SK-N-SH (cell line): ENCODE data around the gene RAB19. TPM values are rescaled to one million over a fixed set of nuclear protein-coding genes. Genes with fewer than 3 reads are reported as not detected.

Source experiments
- CTCF ChIA-PET: fragments of 300-600, 350-600 bp; formaldehyde crosslinking; extraction: SDS; loops from one replicate; lab custom pipeline; 2021; lab: Yijun Ruan, JAX
- POLR2A ChIA-PET: fragments of 350-600 bp; sonication (Branson Sonifier 250); formaldehyde crosslinking; extraction: SDS; loops from one replicate; lab custom pipeline; 2020; ENCODE audit warnings: antibody characterized with exemption, inconsistent platforms; lab: Yijun Ruan, JAX
- DNase-seq: peaks from one replicate; pipeline ENCODE4 v3.0.0; 2012
- H2AFZ ChIP-seq: fragments of 200-600 bp; sonication (generic); 2 replicates; pipeline ENCODE4 v1.8.1; 2016; ENCODE audit warnings: antibody characterized with exemption, mild to moderate bottlenecking, low read depth
- H3F3A ChIP-seq: fragments of 200-600 bp; sonication (generic); replicated peaks from 2 replicates; pipeline ENCODE3; 2016; ENCODE audit warnings: antibody characterized with exemption, mild to moderate bottlenecking; ENCODE audit not compliant: insufficient read depth
- H3K27ac ChIP-seq, 2 experiments: fragments of 200-500 bp in 1 of 2; fragments of 200-600 bp in 1 of 2; sonication (Bioruptor generic) in 1 of 2; sonication (generic), shearing (Covaris generic) in 1 of 2; 2 replicates each; pipeline versions ENCODE4 v1.5.1 to v1.6.1; 2014 to 2016; ENCODE audit warnings: low read depth in 2 of 2, inconsistent platforms in 1 of 2, low read length in 1 of 2, mild to moderate bottlenecking in 1 of 2, mixed read lengths in 1 of 2
- H3K27me3 ChIP-seq: fragments of 200-600 bp; sonication (generic), shearing (Covaris generic); 2 replicates; pipeline ENCODE4 v1.6.1; 2016; ENCODE audit warnings: mixed run types; ENCODE audit not compliant: insufficient read depth
- H3K36me3 ChIP-seq, 2 experiments: fragments of 200-500 bp in 1 of 2; fragments of 200-600 bp in 1 of 2; sonication (Bioruptor generic) in 1 of 2; sonication (generic) in 1 of 2; replicated peaks in 1 of 2; 2 replicates each; pipeline versions ENCODE3 to v1.5.1; 2014 to 2016; ENCODE audit warnings: low read length in 1 of 2, mild to moderate bottlenecking in 1 of 2; ENCODE audit not compliant: insufficient read depth in 2 of 2, control insufficient read depth in 1 of 2
- H3K4me1 ChIP-seq, 2 experiments: fragments of 200-500 bp in 1 of 2; fragments of 200-600 bp in 1 of 2; sonication (Bioruptor generic) in 1 of 2; sonication (generic), shearing (Covaris generic) in 1 of 2; 2 replicates each; pipeline versions ENCODE4 v1.5.1 to v1.6.1; 2014 to 2016; ENCODE audit warnings: low read depth in 1 of 2, low read length in 1 of 2, mixed run types in 1 of 2; ENCODE audit not compliant: insufficient read depth in 2 of 2, control insufficient read depth in 1 of 2
- H3K4me2 ChIP-seq: fragments of 200-600 bp; sonication (generic), shearing (Covaris generic); 2 replicates; pipeline ENCODE4 v1.6.1; 2017; ENCODE audit warnings: mixed run types
- H3K4me3 ChIP-seq, 2 experiments: fragments of 200-500 bp in 1 of 2; fragments of 200-600 bp in 1 of 2; sonication (Bioruptor generic) in 1 of 2; sonication (generic), shearing (Covaris generic) in 1 of 2; 2 replicates each; pipeline versions ENCODE4 v1.5.1 to v1.8.1; 2014 to 2016; ENCODE audit warnings: low read depth in 2 of 2, inconsistent platforms in 1 of 2, low read length in 1 of 2, mild to moderate bottlenecking in 1 of 2, mixed read lengths in 1 of 2, moderate library complexity in 1 of 2
- H3K79me2 ChIP-seq: fragments of 200-600 bp; sonication (generic); 2 replicates; pipeline ENCODE4 v1.8.1; 2017; ENCODE audit warnings: mild to moderate bottlenecking; ENCODE audit not compliant: insufficient read depth
- H3K9ac ChIP-seq: fragments of 200-600 bp; sonication (generic); 2 replicates; pipeline ENCODE4 v1.6.1; 2017; ENCODE audit warnings: mixed run types
- H3K9me2 ChIP-seq: fragments of 200-600 bp; sonication (generic); 2 replicates; pipeline ENCODE4 v1.6.1; 2017; ENCODE audit warnings: mixed run types
- H3K9me3 ChIP-seq: fragments of 200-600 bp; sonication (generic); 2 replicates; pipeline ENCODE4 v1.6.1; 2017; ENCODE audit warnings: mixed run types, mild to moderate bottlenecking, moderate library complexity
- H4K20me1 ChIP-seq: fragments of 200-600 bp; sonication (generic); 2 replicates; pipeline ENCODE4 v1.6.1; 2017; ENCODE audit warnings: mild to moderate bottlenecking, mixed run types; ENCODE audit not compliant: insufficient read depth
- CTCF ChIP-seq: fragments of 200-600 bp; sonication (generic); IDR thresholded peaks from 2 replicates; pipeline ENCODE4 v1.6.1; 2017; ENCODE audit warnings: antibody characterized with exemption, mild to moderate bottlenecking, moderate library complexity
- ELF1 ChIP-seq: IDR thresholded peaks from 2 replicates; pipeline ENCODE4 v1.4.0; 2012
- EP300 ChIP-seq, 2 experiments: IDR thresholded peaks; 2 replicates each; pipeline versions ENCODE4 v1.4.0 to v1.6.1; 2012; ENCODE audit warnings: borderline replicate concordance in 1 of 2, low read depth in 1 of 2, low read length in 1 of 2
- EZH2phosphoT487 ChIP-seq: fragments of 200-600 bp; sonication (generic); IDR thresholded peaks from 2 replicates; pipeline ENCODE4 v1.6.1; 2017; ENCODE audit warnings: low read depth, mixed run types, mild to moderate bottlenecking, antibody characterized with exemption, moderate library complexity, borderline replicate concordance
- FOSL2 ChIP-seq: IDR thresholded peaks from 2 replicates; pipeline ENCODE4 v1.4.0; 2012; ENCODE audit warnings: low read depth, mild to moderate bottlenecking, moderate library complexity, borderline replicate concordance
- IRF3 ChIP-seq: fragments of 150-350 bp; IDR thresholded peaks from 2 replicates; pipeline ENCODE4 v1.6.1; 2016; ENCODE audit warnings: mild to moderate bottlenecking, low read depth, low read length
- JUND ChIP-seq: IDR thresholded peaks from 2 replicates; pipeline ENCODE4 v1.4.0; 2012
- MAX ChIP-seq: IDR thresholded peaks from 2 replicates; pipeline ENCODE4 v1.4.0; 2012; ENCODE audit warnings: low read depth
- MXI1 ChIP-seq: IDR thresholded peaks from 2 replicates; pipeline ENCODE4 v1.6.1; 2012; ENCODE audit warnings: mild to moderate bottlenecking, low read depth, low read length, improper control_type of control experiment
- NFIC ChIP-seq: IDR thresholded peaks from 2 replicates; pipeline ENCODE4 v1.4.0; 2012; ENCODE audit warnings: borderline replicate concordance
- POLR2AphosphoS5 ChIP-seq: IDR thresholded peaks from 2 replicates; pipeline ENCODE4 v1.6.1; 2012; ENCODE audit warnings: low read depth, low read length
- RAD21 ChIP-seq: IDR thresholded peaks from 2 replicates; pipeline ENCODE4 v1.6.1; 2012; ENCODE audit warnings: mild to moderate bottlenecking, low read length
- RCOR1 ChIP-seq: fragments of 150-350 bp; IDR thresholded peaks from 2 replicates; pipeline ENCODE4 v1.6.1; 2017; ENCODE audit warnings: antibody characterized with exemption, low read length
- REST ChIP-seq: IDR thresholded peaks from 2 replicates; pipeline ENCODE4 v1.6.1; 2012; ENCODE audit warnings: mild to moderate bottlenecking, low read depth, low read length, moderate library complexity
- RFX5 ChIP-seq: IDR thresholded peaks from 2 replicates; pipeline ENCODE4 v1.6.1; 2012; ENCODE audit warnings: mild to moderate bottlenecking, improper control_type of control experiment, low read length
- RXRA ChIP-seq: IDR thresholded peaks from 2 replicates; pipeline ENCODE4 v1.4.0; 2012; ENCODE audit warnings: low read depth, mild to moderate bottlenecking, borderline replicate concordance
- SIN3A ChIP-seq: IDR thresholded peaks from 2 replicates; pipeline ENCODE4 v1.6.1; 2012; ENCODE audit warnings: low read depth, mild to moderate bottlenecking, low read length, moderate library complexity, borderline replicate concordance
- TAF1 ChIP-seq: IDR thresholded peaks from 2 replicates; pipeline ENCODE4 v1.6.1; 2012; ENCODE audit warnings: low read depth, mild to moderate bottlenecking, low read length, moderate library complexity, borderline replicate concordance
- USF1 ChIP-seq: IDR thresholded peaks from 2 replicates; pipeline ENCODE4 v1.4.0; 2012; ENCODE audit warnings: low read depth, borderline replicate concordance
- YY1 ChIP-seq: IDR thresholded peaks from 2 replicates; pipeline ENCODE4 v1.4.0; 2012; ENCODE audit warnings: low read depth, mild to moderate bottlenecking
- ZBTB33 ChIP-seq: IDR thresholded peaks from 2 replicates; pipeline ENCODE4 v1.4.0; 2012; ENCODE audit warnings: low read depth, borderline replicate concordance
- WGBS: methylation state at CpG from one replicate; pipeline ENCODE4 v1.1.6; 2017; ENCODE audit warnings: low lambda C conversion rate; 5-methylcytosine and 5-hydroxymethylcytosine counted together
- polyA plus RNA-seq, 3 experiments: library from polyadenylated mRNA; depleted of rRNA; stranded (reverse); fragments of >200 nt; gene quantifications; 2 replicates each; pipeline ENCODE4 v1.2.3, GENCODE V29; 2012

RAB19 gene
- polyA plus RNA-seq, 1 of the 3 experiments (the other 2 are of a cell fraction): not detected

GRCh38 chr7:140367528-140367927, 36.3 kb upstream of the RAB19 start (continued):
- no peak for TF ChIP-seq CTCF

GRCh38 chr7:140369294-140369693, 34.6 kb upstream of the RAB19 start:
- Histone ChIP-seq H3K4me2 (no peak overlapping the region), H3K36me3 (peaks cover 0 to 10% of the 10 kb centered on the region in 2 experiments), H4K20me1 (no peaks in the 10 kb centered on the region), H3K9me2 (no peaks in the 10 kb centered on the region), H3K27ac (no peak overlapping the region), H3F3A (no peaks in the 10 kb centered on the region), H2AFZ (no peak overlapping the region), H3K4me1 (peaks cover 0 to 2% of the 10 kb centered on the region in 2 experiments; a peak in 1 of 4 replicates), H3K4me3 (no peak overlapping the region), H3K9ac (no peak overlapping the region), H3K27me3 (no peaks in the 10 kb centered on the region), H3K79me2 (no peaks in the 10 kb centered on the region), H3K9me3 (no peaks in the 10 kb centered on the region)
- WGBS: 96% methylated on average over 4 of the region's 4 CpGs
- DNase-seq: no peak
- no peak for TF ChIP-seq YY1
- no peak for TF ChIP-seq RFX5
- TF ChIP-seq FOSL2: no peak
- TF ChIP-seq RXRA: no peak
- no peak for TF ChIP-seq MXI1
- TF ChIP-seq JUND: no peak
- TF ChIP-seq ELF1: no peak
- TF ChIP-seq IRF3: no peak
- no peak for TF ChIP-seq POLR2AphosphoS5
- no peak for TF ChIP-seq USF1
- no peak for TF ChIP-seq REST
- no peak for TF ChIP-seq ZBTB33
- no peak for TF ChIP-seq RAD21
- no peak for TF ChIP-seq EP300 (IDR thresholded peaks at IDR 0.05; ENCODE audit: borderline replicate concordance in 1 of 2, low read depth in 1 of 2, low read length in 1 of 2)
- no peak for TF ChIP-seq EZH2phosphoT487
- no peak for TF ChIP-seq RCOR1
- TF ChIP-seq NFIC: no peak
- TF ChIP-seq SIN3A: no peak
- TF ChIP-seq TAF1: no peak
- TF ChIP-seq MAX: no peak
- ChIA-PET POLR2A (no interaction called here), CTCF (no interaction called here)
